GM18519 (cell line): ENCODE results near the gene FERD3L.

Source experiments
- ATAC-seq: cut with Tn5 transposase; IDR thresholded peaks from one replicate; pipeline ENCODE4 v1.9.1; 2021; ENCODE audit warnings: mild to moderate bottlenecking, moderate library complexity; ENCODE audit not compliant: unreplicated experiment, low FRiP score

The FERD3L gene

DNA sequence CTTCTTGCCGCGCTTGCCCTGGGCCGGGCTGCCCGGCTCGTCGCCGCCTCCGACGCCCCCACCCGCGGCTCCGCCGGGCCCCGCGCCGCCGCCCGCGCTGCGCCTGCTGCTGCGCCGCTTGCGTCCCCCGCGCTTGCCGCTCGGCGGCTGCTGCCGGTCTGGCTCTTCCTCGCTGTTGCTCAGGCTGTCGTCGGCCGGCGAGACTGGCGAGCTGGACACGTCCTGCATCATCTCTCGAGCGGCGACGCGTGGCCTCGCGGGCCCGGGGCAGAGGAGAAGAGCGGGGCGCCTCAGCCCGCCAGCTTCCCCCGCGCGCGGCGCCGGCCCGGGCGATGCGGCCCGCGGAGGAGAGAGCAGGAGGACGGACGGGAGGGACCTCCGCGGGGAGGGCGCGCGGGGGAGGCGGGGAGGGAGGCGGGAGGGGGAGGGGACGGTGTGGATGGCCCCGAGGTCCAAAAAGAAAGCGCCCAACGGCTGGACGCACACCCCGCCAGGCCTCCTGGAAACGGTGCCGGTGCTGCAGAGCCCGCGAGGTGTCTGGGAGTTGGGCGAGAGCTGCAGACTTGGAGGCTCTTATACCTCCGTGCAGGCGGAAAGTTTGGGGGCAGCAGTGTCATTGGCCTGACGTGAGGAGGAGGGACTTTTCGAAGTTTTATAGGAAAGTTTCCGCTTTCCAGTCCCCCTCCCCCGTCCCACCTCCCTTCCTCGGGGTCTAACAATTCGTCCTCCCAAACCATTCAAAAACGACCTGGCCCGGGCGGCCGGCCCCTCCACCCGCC, 27.9 kb downstream of the FERD3L start, which contains the start of gene TWIST1:
Gene TWIST1 (minus strand): TSS at position 546 of the 779 bp plus-strand sequence. CDS start 315 bp downstream, at position 231.
- ATAC-seq = no peak

DNA sequence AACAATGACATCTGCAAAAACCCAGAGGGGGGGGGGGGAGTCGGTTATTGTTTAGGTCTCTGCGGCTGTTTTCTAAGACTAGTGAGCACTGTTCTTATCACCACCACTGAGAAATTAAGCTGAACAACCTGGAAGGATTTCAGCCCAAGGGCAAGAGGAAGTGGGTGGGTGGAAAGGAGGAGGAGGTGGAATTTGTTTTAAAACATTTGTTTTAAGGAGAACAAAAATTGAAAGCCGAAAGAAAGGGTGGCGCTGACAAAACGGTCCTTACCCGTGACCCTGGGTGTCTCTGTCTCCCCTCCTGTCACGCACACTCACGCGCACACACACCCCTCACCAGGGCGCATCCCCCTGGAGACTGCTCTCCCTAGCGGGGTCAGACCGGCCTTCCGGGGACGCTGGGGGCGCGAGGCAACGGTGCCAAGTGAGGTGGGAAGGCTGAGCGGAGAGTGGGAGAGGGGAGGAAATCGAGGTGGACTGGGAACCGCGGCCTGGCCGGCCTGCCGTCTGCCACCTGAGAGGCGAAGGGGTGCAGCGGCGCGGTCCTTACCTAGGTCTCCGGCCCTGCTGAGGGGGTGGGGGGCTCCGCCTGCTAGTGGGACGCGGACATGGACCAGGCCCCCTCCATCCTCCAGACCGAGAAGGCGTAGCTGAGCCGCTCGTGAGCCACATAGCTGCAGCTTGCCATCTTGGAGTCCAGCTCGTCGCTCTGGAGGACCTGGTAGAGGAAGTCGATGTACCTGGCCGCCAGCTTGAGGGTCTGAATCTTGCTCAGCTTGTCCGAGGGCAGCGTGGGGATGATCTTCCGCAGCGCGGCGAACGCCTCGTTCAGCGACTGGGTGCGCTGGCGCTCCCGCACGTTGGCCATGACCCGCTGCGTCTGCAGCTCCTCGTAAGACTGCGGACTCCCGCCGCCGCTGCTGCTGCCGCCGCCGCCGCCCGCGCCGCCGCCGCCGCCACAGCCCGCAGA, 28.8 kb downstream of the FERD3L start:
- ATAC-seq = no peak

DNA sequence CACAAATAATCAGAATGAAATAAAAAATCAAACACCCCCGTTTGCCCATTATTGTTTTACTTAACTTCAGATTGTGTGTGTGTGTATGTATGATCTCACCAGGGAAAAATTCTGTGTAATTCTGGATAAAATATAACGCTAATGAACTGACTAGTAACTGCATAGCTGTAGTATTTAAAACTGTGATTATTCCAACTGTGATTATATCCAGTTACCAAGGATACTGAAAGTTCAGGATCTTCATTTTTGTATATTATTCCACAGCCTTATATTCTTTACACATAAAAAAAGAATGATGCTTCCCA, 30.7 kb downstream of the FERD3L start:
- ATAC-seq = no peak

DNA sequence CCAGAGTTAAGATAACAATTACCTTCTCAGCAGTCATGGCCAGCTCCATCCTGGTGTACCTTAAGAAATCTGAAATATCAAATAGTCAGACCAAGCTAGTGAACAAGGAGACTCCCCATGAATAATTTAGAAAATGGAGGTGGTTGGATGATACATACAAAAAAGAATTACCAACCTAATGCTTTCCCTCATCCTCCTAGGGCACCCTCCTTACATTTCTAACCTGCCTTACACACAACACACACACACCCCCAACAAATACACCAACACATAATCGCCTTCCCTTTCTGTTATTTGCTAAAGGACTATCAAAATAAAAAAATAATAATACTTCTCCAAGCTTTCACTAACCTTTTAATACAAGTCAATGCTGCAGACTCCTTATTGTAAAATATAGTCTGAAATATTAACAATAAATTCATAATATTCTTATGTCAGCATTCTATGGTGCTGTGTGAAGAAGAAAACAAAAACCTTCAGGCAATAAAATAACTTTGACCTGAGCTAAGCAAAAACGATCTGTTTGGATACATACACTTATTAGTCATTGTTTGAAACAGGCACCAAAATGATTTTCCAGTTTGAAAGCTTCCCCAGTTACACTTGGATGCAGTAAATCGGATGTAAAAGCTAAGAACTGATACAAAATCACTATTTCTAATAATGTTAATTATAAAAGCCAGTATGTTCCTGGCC, 31.2 kb downstream of the FERD3L start:
- no peak for ATAC-seq

DNA sequence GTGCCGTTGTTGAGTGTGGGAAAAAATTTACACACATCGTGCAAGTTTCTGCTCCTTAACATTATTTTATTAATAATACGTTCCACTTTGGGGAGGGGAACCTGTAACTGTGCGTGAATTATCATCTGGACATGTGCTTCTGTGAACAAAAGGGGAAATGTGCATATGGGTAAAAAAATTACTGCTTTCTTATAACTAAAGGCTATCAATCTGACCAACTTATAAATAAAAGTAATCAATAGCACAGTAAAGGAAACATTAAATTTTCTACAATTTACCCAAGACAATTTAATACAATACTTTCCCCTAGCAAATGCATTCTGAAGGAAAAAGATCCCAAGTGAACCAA, 32.2 kb downstream of the FERD3L start:
- ATAC-seq = no peak

DNA sequence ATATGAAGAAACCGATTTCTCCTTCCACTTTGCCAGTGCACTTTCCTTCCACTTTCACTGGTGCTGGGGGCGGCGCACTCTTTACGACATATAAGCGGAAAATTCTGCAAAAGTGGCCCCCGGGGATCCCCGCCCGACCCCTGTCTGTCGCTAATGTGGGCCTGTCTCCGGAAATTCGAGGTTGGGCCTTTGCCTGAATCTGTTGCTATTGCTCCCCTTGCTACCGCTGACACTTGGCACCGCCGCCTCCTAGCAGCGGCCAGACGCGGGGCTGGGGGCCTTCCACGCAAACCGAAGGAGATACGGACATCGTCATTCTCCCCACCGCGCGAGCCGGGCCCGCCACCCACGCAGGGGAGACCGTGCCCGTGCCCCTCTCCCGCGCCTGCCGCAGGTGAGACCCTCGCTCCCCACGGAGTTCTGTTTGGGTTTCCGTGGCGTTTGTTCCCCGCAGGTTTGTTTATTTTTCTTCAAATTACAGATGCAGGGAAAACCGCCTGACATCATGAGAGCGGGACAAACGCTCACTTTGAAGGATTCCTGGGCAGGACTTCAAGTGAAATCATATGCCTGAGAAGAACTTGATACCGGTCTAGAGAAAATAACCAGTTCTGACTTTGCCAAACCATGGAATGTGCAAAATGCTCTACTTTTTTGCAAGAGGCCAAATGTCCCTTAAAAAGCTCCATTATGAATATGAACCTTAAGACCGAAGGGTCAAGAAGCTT, 32.8 kb downstream of the FERD3L start:
- no peak for ATAC-seq

DNA sequence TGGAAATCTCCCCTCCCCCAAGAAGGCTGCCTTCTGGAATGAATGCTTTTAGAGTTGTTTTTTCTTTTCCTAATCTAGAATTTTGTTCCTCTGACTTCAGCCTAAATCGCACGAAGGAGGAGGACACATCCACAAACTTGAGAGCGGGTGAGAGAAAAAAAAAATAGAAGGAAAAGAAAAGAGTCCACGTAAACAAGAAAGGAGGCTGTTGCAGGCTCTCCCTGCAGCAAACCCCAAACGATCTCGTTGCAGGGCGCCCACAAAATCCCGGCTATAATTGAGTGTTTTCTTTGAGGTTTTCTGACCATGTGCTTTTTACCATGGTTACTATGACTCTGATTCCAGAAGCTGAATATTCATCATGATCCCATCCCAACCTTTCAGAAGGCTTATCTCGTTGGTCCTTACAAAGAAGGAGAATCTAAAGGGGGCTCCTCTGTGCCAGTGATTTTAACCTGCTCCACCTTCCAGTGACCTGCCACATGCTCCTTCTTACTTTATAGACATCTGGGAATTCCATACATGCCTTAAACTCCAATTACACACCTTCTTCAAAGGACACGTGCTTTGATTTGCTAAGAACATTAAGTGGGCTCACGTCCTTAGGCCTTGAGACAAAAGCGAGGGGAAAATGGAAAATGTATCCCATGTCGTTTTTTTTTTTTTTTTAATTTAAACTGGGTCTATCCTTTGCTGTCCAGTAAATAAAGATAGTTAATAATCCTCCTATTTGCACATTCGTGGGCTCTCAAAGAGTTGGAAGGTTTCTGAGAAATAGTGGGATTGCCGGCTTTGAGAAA, 33.5 kb downstream of the FERD3L start:
- no peak for ATAC-seq

DNA sequence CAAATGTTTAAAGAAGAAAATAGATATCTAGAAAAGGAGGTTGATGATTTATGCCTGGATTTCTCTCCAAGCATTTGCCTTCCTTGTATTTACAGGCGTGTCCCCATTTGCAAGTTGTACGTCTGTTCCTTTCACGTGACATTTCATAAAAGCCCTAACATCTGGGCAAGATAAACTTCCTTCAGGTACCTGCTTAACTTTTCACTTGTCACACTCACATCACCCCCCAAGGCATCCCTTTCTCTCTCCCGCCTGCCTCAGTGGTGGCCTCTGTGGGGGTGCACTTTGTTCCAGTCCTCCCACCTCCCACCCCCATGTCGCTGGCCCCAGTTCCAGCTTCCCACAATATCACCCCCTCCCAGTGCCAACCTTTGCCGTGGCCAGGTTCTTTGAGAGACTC, 34.4 kb downstream of the FERD3L start:
- no peak for ATAC-seq

DNA sequence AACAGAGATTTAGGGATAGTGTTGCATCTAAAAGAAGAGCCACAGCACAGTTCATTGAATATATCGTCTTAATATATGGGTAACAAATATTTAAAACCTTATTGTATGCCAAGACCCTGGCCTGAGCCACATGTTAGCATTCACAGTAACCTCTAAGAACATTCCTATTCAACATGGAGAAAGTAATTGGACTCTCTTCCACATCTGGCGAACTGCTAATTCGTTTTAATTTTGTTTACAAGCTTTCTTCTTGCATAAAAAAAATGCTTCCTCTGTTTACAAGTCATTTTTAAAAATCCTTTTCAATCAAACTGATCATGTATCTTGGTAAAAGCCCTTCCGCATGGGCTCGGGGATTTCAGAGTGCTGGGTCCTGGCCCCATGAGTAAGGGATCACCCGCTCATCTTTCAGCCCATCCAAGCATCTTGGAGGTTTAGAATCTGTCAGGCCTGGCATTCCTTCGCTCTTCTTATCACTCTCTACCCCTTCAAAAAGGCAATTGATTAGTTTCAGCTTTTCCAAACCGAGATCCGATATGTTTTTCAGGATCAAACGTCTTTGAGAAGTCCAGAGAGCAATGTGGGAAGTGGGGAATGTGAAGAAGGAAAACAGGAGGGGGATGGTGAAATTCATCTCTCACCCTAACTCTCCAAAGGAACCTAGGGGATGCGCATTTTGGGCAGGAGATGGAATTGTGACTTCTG, 35.0 kb downstream of the FERD3L start:
- no peak for ATAC-seq

DNA sequence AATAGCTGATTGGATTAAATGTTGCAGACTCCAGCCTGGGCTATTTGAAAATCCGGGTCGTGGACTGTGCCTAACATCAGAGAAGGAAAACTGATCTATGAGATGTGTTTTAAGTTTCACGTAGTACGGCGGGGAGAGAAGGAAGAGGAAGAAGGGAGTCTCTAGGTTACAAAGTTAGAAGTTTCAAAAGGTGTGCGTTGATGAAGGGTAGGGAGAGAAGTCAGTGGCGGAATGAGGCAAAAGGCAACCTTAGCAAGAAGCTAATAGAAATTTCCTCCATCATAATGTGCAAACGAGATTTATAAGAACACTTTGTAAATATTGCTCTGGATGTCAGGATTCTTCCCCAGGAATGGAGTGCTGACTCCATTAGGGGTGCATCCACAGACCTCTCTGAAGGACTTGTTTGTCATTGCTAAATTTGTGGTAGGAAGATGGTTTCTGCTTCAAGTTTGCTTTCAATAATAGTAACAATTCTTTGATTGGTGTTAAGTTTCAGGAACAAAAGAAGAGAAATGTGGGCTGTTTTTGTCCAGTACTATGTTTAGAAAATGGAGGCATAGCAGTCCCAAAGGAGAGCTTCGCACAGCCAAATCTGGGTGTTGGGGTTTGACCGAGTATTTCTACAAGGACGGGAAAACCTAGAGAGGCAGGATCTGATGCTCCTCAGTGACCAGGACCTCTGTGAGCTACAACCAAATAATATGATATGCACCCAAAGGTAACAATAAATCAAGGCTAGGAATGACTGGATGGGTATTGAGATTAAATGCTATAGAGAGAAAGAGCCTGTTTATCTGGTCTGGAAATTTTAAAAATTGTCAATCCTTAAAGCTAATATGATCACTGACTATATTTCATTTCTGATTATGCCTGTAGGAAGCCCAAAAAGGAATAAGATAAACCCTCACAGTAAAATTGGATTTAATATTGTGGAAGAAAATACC, 35.9 kb downstream of the FERD3L start:
- ATAC-seq = no peak

DNA sequence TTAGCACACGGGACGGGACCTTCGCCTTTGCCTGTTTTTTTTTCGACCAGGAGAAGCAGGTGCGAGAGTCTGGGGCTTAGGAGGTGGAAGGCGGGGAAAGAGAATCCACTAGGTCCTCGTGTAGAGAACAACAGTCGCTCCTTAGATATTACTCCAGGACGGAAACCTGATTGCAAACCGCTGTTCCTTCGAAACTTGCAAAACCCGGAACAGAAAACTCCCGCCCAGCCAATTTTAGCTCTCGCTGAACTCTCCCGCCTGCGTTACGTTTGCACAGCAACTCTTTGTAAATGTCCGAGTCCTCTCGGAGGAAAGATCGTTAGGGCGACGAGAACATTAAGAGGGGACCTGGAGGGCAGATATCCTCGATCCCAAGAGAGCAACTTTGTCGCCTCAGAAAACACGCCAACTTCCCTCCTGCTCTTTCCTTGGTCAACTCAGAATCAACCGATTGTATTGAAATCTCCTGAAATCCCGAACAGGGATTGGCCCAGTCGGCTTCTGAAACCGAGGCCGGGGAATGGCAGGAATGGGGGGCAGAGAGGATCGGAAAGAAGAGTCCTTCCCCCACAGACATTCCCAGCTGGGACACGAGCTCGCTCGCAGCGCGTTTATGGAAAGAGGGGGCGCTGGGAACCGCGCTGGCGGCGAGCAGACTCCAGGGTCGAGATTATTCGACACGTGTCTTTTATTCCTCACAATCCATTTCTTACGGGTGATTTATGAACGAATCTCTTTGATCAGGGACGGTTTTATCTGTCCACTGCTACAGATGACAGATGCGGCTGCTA, 37.7 kb downstream of the FERD3L start:
- ATAC-seq = no peak

DNA sequence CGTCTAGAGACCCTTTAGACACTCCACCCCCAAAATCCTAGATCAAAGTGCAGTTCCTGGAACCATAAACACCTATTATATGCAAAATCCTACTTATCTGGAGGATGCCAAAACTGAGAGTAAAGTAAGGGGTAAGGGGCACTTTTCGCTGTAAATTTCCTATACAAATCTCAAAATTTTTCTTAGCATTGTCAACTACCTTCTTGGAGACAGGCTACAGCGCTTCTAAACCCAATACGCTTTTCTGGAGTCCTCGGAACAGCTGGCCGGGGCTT, 38.2 kb downstream of the FERD3L start:
- ATAC-seq = no peak

DNA sequence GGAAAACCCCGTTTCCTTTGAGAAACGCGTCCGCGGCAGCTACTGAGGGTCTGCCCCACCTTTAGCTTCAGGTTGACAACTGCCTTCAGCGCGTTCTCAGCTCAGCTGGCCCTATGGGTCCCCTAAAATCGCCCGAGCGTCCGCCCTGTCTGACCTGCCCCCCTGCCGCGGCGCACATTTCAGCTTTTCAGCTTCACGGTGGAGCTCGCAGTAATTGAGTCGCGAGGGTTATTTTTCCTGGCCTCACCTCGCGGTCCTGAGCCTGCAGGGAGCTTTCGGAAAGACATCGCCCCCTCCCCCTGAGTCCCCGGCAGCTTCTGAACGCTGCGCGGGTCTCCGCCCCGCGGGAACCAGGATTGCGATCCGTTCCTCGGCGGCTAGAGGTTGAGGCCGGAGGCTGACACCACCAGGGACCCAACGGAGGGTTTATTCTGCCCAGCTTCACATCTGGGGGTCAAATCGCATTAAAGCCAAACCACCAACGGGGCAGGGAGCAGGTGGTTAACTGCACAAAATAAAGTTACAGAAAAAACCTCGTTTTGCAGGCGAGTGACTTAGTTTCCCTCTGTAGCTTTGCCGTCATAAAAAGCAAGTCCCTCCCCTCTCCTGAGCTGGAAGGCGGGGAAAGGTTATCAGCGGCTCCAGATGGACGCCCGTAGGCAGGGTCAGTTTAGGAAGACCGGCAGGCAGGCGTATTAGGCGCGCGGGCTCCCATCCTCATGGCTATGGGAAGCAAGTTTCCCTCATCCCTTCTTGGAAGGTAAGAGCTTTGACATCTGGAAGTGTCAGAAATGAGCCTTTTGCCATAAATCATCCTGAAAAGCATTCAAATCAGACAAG, 38.8 kb downstream of the FERD3L start:
- no peak for ATAC-seq

DNA sequence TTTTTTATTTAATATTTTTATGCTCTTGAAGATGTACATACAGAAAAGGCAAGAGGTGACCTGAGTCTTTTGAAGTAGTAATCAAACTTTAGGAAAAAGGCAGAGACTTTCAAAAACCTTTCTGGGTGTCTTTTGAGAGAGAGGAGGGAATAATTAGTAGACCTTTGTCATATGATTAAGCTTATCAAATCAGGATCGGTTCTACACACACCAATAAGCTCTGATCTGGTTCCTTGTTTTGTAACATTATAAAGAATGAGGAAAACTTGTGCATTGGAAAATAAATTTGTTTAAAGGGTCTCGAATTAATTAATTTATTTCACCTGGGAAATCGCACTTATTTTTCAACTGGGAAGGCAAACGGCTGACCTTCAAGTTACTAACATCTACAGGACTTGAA, 39.7 kb downstream of the FERD3L start:
- no peak for ATAC-seq

DNA sequence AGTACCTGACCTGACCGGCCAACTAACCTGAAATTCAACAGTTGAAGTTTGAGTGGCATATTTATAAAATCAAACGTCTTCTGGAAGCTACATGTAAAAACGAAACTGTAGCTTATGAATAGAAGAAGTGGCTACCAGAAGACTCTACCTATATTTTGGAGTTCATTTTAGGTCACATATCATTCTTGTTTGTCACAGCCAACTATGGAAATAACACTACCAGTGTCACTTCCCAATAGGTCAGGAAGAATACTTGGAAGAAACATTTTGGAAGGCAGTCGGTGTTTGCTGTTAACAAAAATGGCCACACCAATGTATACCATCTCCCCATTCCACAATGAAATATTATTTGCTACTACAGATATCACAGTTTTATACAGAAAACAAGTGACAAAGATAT, 40.4 kb downstream of the FERD3L start:
- ATAC-seq = no peak

DNA sequence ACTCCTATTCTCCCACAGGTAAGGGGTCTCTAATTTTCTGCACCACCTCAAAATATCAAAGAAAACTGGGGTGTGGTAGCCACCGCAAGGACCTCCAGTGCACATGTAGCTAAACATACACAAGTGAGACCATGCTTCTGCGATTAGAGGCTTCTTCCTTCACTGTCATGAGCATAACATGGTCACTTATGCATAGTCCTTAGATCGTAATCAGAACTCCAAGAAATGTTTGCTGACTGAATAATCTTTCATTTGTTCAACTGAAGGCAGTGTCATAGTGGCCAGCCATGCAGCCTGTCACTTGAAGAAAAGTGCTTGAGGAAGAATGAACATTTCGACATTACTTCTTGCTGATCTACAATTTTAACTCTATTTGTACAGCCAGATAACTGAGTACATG, 42.3 kb downstream of the FERD3L start:
- no peak for ATAC-seq

DNA sequence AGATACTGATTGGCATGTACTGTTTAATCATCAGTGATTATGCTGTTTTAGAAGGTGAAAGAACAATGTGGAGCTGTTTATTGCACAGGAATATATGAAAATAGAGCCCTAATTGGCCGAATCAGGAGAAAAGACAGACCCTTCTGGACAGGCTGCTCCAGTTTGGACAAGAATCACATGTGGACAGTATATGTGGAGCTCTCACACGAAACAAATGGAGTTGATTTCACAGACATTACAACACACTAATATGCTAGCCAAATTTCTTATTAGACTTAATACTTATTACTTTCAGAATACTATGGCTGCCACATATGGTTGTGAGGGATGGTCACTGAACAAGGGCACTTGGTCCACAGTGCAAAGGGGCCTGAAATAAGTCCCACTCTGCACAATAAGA, 43.3 kb downstream of the FERD3L start:
- ATAC-seq = no peak
